ENCODE results near the gene ZNF646.

ZNF646 gene

GRCh38 chr16:31078597-31079341 is 4.5 kb downstream of the ZNF646 start:
- TF ChIP-seq, protein P1, sequence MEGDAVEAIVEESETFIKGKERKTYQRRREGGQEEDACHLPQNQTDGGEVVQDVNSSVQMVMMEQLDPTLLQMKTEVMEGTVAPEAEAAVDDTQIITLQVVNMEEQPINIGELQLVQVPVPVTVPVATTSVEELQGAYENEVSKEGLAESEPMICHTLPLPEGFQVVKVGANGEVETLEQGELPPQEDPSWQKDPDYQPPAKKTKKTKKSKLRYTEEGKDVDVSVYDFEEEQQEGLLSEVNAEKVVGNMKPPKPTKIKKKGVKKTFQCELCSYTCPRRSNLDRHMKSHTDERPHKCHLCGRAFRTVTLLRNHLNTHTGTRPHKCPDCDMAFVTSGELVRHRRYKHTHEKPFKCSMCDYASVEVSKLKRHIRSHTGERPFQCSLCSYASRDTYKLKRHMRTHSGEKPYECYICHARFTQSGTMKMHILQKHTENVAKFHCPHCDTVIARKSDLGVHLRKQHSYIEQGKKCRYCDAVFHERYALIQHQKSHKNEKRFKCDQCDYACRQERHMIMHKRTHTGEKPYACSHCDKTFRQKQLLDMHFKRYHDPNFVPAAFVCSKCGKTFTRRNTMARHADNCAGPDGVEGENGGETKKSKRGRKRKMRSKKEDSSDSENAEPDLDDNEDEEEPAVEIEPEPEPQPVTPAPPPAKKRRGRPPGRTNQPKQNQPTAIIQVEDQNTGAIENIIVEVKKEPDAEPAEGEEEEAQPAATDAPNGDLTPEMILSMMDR (IDR thresholded peaks at IDR 0.05; ENCODE audit: low read depth, low read length, poor library complexity, severe bottlenecking), result no peak
- TF ChIP-seq EZH2phosphoT487 (IDR thresholded peaks at IDR 0.05; ENCODE audit: borderline replicate concordance, low read length), result no peak
- H3K27me3 ChIP-seq (ENCODE audit: control insufficient read depth, low read length), result no peaks in the 10 kb centered on the region
- H3F3A ChIP-seq (ENCODE audit: control insufficient read depth, insufficient read depth), result 0 out of 2 replicates have a peak, but pooled peaks cover 1% of the 10 kb centered on the region
- H3K79me2 ChIP-seq (ENCODE audit: control insufficient read depth, low read length), result peaks cover 69% of the 10 kb centered on the region
- no peaks in the 10 kb centered on the region for H3K9me3 ChIP-seq (ENCODE audit: control insufficient read depth, insufficient read depth, low read length)
- no peak overlapping the region for H3K27ac ChIP-seq (ENCODE audit: low read depth, low read length)
- peaks cover 9% of the 10 kb centered on the region; the same call in 1 of the 2 replicates for H4K20me1 ChIP-seq (ENCODE audit: control insufficient read depth, insufficient read depth, low read depth, low read length)
- H3K4me2 ChIP-seq (ENCODE audit: low read length), result no peak overlapping the region
- H3K9me2 ChIP-seq (replicated peaks; ENCODE audit: control insufficient read depth, low read length), result no peaks in the 10 kb centered on the region
- no peak overlapping the region for H3K4me3 ChIP-seq (ENCODE audit: low read length)
- peaks cover 80% of the 10 kb centered on the region for H3K36me3 ChIP-seq (ENCODE audit: control insufficient read depth, low read length)
- H3K4me1 ChIP-seq (ENCODE audit: control insufficient read depth, low read length), result peaks cover 12% of the 10 kb centered on the region

DNA sequence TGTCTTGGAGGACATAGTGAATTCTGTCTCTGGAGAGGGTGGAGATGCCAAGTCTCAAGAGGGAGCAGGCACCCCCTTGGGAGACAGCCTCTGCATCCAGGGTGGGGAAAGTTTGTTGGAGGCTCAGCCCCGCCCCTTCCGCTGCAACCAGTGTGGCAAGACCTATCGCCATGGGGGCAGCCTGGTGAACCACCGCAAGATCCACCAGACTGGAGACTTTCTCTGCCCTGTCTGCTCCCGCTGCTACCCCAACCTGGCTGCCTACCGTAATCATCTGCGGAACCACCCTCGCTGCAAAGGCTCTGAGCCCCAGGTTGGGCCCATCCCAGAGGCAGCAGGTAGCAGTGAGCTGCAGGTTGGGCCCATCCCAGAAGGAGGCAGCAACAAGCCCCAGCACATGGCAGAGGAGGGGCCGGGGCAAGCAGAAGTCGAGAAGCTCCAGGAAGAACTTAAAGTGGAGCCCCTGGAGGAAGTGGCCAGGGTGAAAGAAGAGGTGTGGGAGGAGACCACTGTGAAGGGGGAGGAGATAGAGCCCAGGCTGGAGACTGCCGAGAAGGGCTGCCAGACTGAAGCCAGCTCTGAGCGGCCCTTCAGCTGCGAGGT is 5.2 kb downstream of the ZNF646 start:
- Histone ChIP-seq H3K4me3 (ENCODE audit: low read length) (no peak overlapping the region), H3K4me2 (ENCODE audit: low read length) (no peak overlapping the region), H3K36me3 (ENCODE audit: control insufficient read depth, low read length) (peaks cover 85% of the 10 kb centered on the region), H3F3A (ENCODE audit: control insufficient read depth, insufficient read depth) (no peaks in the 10 kb centered on the region), H3K9me3 (ENCODE audit: control insufficient read depth, insufficient read depth, low read length) (no peaks in the 10 kb centered on the region), H3K27me3 (ENCODE audit: control insufficient read depth, low read length) (no peaks in the 10 kb centered on the region), H4K20me1 (ENCODE audit: control insufficient read depth, insufficient read depth, low read depth, low read length) (peaks cover 9% of the 10 kb centered on the region; the same call in 1 of the 2 replicates), H3K27ac (ENCODE audit: low read depth, low read length) (no peak overlapping the region), H3K79me2 (ENCODE audit: control insufficient read depth, low read length) (peaks cover 68% of the 10 kb centered on the region), H3K9me2 (replicated peaks; ENCODE audit: control insufficient read depth, low read length) (no peaks in the 10 kb centered on the region), H3K4me1 (ENCODE audit: control insufficient read depth, low read length) (peaks cover 12% of the 10 kb centered on the region)
- TF ChIP-seq, protein P1 (IDR thresholded peaks at IDR 0.05; ENCODE audit: low read depth, low read length, poor library complexity, severe bottlenecking), result no peak
- TF ChIP-seq EZH2phosphoT487 (IDR thresholded peaks at IDR 0.05; ENCODE audit: borderline replicate concordance, low read length), result no peak

- Histone ChIP-seq H4K20me1 (ENCODE audit: control insufficient read depth, insufficient read depth, low read depth, low read length) (0 out of 2 replicates have a peak, but pooled peaks cover 4% of the 10 kb centered on the region), H3F3A (ENCODE audit: control insufficient read depth, insufficient read depth) (no peaks in the 10 kb centered on the region), H3K79me2 (ENCODE audit: control insufficient read depth, low read length) (peaks cover 61% of the 10 kb centered on the region), H3K9me3 (ENCODE audit: control insufficient read depth, insufficient read depth, low read length) (no peaks in the 10 kb centered on the region), H3K4me1 (ENCODE audit: control insufficient read depth, low read length) (peaks cover 9% of the 10 kb centered on the region), H3K27me3 (ENCODE audit: control insufficient read depth, low read length) (no peaks in the 10 kb centered on the region), H3K4me3 (ENCODE audit: low read length) (no peak overlapping the region), H3K27ac (ENCODE audit: low read depth, low read length) (no peak overlapping the region), H3K36me3 (ENCODE audit: control insufficient read depth, low read length) (peaks cover 86% of the 10 kb centered on the region), H3K4me2 (ENCODE audit: low read length) (no peak overlapping the region), H3K9me2 (replicated peaks; ENCODE audit: control insufficient read depth, low read length) (no peaks in the 10 kb centered on the region)
- TF ChIP-seq, protein P1 (IDR thresholded peaks at IDR 0.05; ENCODE audit: low read depth, low read length, poor library complexity, severe bottlenecking), result no peak
These were observed 5.9 kb downstream of the ZNF646 start for GRCh38 chr16:31080035-31080629.
